HPDE6-E6E7 (cell line): ENCODE data around the gene COL2A1.

Source experiments
- DNase-seq: peaks from one replicate; pipeline ENCODE4 v3.0.0; 2011; ENCODE audit warnings: missing footprints; ENCODE audit errors: extremely low spot score

The COL2A1 gene

DNA sequence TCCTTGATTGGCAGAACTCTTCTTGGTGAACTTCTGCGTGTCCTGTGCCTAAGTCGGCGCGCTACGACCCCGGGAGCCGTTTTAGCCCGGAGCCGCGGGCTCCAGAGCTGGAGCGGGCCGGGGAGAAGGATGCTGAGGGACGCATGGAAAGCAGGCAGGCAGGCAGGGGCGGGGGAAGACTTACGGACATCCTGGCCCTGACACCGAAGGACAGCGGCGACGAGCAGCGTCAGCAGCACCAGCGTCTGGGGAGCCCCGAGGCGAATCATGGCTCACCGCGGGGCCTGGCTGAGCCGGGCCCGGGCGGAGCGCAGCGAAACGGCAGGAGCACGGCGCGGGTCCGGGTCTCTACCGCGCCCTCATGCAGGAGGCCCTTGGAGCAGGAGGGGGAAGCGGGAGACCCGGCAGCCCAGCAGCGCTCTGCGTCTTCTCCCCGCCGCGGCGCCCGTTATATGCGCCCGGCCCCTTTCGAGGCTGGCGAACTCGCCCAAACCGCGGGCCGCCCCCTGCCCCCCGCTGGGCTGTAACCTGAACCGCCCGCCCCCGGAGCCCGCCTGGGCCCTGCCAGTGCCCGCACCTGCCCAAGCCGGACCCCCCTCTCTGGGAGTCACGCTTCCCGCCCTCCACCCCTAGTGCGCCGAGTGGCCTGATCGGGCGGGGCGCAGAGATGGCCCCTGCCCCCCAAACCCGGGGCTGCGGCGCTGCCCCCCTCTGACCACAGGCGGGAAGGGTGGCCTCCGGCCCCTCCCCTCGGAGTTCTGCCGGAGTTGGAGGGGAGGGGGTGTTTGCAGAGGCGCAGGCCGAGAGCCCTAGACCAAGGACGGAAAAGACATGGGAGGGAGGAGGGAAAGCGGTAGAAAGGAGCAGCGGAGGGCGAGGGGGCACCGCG lies at the start of gene COL2A1:
Gene COL2A1, minus strand, starts transcription at position 424 of the 889 bp plus-strand sequence. Its CDS starts 155 bp downstream, at position 269.
- no peak for DNase-seq

DNA sequence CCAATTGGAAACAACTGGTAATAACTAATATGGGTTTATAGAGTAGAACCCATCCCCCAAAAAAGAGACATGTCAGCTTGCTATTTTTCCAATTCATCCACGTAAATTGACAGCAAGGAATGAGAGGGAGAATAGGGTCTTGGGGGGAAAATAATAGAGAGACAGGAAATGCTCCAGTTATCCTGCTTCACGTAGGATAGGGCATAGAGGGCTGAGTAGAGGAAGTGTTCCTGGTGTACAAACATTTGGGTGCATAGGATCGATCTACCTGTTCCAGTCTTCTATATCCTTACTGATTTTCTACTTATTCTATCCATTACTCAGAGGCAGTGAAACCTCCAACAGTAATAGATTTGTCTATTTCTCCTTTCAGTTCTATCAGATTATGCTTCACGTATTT lies 49.6 kb upstream of the COL2A1 start:
- no peak for DNase-seq

DNA sequence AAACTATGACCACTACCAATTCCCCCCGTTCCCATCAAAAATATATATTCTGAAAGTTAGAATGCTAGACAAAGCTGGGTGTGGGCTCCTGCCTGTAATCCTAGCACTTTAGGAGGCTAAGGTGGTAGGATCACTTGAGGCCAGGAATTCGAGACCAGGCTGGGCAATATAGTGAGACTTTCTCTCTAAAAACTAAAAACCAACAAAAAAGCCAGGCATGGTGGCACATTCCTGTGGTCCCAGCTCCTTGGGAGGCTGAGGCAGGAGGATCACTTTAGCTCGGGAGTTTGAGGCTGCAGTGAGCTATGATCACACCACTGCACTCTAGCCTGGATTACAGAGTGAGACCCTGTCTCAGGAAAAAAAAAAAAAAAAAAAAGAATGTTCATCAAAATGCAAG lies 48.8 kb upstream of the COL2A1 start:
- no peak for DNase-seq

DNA sequence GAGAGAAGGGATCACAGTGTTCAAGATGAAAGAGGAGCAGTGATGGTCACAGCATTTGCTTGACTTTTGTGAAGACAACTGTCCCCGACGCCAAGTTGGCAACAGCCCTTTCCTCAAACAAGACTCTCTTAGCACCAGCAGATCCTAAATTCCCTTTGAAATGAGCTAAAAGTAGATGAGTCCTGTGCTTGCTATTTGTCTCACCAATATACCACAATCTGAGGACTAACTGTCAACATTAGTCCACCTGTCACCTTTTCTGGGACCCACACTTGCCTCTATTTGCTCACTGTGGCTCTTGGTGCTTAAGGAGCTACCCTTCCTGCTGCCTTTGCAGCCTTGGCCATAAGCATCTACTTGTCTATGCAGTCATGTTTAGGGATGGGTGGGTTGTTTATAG lies 47.4 kb upstream of the COL2A1 start:
- DNase-seq = no peak

DNA sequence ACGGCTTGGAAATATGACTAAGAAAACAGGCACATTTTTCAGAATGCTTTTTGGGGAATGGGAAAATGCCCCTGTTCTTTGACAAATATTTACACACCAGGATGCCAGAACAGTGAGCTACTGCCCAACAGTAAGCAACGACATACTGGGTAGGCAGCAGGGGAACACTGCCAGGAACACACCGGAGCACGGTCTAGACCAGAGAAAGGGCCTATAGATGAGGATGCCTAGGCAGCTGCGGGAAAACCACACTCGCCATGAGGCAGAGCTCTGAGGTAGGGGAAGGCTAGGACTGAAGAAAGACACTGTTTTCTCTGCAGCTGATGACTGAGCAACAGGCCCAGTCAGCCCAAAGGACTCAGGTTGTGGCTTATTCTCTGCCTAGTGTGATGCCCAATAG lies 45.9 kb upstream of the COL2A1 start:
- DNase-seq = no peak

DNA sequence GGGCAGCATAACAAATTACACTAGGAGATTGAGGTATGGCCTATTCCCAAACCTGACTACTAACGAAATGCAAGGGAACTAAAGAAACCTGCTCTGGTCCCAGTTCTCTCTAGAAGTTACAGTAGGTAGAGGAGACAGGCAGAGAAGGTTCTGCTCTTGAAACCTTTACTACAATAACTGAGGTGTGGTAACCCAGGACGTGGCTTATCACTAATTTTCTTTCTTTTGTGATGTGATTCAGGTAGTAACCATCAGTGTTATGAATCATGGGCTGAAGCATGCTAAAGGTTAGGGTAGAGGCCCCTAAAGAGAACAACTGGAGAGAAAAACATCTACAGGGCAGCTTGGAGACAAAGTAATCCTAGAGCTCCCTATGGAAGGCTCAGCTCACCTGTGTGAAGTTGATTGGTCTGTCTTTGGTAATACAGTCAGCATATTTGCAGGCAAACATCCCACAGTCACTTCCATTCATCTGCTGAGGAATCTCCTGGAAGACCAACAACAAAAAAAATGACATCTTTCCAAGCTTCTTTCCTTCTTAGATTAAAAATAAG lies 41.8 kb upstream of the COL2A1 start:
- no peak for DNase-seq

DNA sequence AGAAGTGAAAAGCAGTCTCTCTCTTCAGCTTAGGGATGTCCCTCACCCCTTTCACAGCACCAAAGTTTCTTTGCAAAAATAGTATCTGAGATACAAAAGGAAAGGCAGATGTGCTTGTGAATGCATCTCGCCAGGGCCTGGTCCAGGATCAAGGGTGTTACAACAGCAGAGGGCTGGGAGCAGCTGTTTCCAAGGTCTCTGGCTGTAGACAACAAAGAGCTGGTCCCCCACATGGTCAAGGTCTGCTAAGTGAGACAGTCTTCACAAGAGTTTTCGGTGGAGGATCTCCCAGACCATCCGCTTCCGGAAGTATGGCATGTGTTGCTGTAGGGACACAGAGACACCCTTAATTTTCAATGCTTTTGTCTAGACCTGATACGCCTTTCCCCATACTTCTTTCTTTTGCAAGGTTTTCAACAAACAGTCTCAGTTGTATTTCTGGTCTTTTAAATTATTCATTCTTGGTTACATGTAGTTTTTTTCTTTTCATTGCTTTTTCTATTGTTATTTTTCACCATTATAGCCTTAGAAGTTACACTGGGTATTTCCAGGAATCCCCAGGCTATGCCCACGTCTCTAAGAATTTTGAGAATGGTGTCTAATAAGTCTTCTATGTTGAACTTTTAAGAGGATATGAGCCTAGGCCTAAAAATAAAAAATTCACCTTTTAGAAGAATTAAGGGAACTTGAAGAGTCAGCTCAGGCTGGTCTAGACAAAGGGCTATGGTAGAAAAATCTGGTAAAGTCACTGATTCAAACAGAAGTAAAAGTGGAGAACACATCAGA lies 41.0 kb upstream of the COL2A1 start:
- no peak for DNase-seq

DNA sequence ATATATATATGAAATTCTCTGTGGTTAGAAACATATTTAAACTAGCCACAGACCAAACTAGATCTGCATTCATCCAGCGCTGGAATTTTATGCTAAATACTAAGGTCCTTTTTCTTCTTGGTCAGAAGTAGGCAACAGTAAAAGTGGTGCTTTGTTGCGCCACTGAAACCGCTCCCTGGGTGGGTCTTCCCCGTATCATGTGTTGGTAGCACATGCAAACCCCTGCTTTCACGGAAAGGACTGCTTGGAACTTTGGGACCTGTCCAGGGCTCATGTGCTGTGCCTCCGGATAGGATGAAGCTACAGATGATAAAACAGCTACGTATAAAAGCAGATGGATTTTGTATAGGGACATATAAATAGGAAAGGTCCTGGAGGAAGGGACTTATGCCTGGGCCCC lies 40.1 kb upstream of the COL2A1 start:
- DNase-seq = no peak

DNA sequence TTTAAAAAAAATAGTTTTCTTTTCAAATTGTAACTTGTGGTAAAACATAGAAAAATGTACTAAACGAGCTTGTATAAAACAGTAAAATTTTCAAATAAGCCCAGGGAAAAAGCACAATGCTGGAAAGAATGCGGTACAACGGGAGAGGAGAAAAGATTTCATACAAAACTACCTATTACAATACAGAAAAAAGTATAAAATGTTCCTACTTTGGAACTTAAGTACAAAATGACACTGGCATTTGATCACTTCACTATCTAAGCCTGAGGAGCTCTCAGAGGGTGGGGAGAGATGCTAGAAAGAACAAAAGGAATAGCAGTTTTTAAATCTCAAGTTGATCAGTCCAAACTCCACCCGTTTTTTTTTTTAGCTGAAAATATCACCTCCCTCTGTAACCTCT lies 39.5 kb upstream of the COL2A1 start:
- no peak for DNase-seq

DNA sequence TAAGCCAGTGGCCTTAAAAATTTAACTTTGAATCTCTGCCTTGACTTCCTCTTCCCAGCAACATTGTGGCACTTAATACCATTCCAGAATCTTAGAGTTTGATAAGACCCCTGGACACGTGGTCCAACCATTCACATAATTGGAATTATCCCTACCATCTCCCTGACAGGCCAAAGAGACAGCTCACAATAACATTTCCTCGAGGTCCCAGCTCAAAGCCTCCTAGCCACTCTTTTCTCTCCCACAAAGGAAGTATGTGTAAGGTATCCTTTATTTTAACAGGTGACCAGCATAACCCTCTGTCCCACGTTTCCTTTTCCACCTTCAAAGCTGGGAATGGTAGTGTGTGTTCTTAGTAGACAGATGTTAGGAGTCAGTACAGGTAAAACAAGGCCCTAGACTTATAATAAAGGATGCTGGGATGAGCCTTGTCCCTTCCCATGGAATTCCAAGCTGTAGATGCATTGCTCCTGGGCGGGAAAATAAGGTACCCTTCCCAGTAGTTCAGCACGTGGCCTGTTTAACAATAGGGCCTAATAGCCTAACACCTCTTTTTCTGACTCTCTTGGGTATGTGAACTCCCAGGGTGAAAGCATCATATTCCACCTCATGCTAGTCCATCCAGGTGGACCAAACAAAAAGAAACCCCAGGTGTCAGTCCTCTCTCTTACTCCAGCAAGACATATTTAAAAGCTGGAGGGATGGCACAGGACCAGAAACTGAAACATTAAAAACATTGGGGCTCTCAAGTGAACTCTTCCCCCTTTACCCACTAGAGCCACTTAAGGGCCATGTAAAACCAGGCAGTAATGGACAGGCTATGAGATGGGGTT lies 37.5 kb upstream of the COL2A1 start:
- DNase-seq = no peak

DNA sequence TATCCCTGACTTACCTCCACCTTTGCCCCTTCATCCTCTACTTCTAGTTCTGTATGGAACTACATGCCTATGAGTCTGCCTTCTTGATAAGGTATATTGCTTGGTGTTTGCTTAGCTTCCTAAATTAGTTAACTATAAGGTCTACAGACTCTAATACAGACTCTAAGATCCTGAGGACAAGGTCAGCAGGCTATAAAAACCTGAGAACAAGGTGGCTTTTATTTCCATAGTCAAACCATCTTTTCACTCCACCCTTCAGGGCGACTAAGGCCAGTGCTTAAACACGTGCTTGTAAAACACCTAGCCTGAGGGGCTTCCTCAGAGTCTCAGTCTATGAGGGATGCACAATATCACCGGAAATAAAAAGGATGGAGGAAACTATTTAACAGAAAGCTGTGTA lies 36.1 kb upstream of the COL2A1 start:
- no peak for DNase-seq

DNA sequence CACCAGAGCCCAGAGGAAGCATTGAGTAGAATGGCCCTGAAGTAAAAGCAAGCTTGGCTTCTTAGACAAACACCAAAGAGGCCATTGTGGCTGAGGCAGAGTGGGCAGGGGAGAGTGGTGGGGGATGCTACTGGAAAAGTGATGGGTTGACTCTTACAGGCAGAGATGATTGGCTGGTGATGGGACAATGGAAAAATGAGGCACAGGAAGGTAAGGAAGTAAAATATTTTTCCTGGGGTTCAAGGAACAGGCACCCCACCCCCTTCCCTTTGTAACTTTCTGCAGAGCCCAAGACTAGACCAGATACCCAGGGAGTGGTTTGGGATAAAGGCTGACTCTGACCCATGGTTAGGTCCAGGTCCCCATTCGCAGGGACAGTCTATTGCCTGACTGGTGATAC lies 34.9 kb upstream of the COL2A1 start:
- DNase-seq = no peak

DNA sequence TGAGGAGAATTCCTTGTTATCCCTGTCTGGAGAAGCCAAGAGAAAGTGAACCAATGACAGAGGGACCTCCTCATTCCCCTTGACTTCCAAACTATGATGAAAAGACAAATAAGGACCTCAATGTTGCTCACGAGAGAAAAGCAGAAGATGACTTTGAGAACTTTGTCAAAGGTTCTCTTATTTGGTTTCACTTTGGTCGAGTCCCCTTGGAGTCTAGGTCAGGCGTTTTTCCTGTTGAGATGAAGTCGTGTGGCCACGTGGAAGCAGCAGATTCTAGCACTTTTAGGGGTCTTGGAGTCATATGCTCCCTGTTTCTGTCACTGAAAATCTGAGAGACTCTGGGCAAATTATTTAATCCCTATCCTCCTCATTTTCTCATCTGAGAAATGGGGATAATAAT lies 33.8 kb upstream of the COL2A1 start:
- DNase-seq = no peak

DNA sequence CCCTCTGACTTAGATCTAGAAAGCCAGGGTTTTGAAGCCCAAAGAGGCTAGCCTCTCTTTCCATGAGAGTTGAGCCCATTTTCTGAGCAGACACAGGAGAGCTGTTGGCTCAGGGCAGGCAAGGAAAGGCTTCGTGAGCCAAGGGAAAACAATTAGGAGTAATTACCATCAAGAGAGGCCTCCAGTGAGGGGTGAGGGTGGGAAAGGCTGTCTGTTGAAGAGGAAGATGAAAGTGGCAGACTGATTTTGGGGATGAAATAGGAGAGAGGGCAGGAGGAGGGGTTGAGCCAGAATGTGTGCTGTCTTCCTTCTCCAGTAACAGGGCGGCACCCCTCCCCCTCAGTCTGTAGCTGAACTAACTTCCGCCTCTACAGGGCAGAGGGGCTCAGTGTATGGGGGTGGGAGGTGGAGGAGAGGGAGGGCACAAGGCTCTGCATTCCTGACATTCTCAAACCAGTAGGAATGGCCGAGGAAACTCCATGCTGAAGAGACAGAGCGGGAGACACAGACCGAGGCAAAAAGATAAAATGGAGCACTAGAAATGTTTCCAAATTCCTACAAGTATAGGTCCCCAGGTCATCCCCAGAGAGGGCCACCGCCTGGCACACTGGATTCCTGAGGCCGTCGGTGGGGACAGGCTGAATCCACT lies 33.1 kb upstream of the COL2A1 start:
- no peak for DNase-seq

DNA sequence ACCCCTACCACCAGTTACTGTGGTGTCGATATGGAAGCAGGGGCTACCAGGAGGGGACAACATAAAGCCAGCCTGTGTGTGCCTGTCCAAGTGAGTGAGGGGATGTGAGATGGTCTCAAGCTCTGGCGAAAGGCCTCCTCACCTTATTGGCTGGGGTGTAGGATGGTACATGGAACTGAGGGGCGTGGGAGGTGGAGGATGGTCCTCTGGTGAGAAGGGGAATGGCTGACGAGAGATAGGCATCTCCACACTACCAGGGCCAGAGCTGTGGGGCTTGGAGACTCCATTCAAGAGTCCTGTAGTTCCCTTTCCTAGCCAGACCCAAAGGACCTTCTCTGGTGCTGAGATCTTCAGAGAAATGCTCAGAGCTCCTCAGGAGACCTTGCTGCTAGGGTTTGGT lies 32.5 kb upstream of the COL2A1 start:
- no peak for DNase-seq

DNA sequence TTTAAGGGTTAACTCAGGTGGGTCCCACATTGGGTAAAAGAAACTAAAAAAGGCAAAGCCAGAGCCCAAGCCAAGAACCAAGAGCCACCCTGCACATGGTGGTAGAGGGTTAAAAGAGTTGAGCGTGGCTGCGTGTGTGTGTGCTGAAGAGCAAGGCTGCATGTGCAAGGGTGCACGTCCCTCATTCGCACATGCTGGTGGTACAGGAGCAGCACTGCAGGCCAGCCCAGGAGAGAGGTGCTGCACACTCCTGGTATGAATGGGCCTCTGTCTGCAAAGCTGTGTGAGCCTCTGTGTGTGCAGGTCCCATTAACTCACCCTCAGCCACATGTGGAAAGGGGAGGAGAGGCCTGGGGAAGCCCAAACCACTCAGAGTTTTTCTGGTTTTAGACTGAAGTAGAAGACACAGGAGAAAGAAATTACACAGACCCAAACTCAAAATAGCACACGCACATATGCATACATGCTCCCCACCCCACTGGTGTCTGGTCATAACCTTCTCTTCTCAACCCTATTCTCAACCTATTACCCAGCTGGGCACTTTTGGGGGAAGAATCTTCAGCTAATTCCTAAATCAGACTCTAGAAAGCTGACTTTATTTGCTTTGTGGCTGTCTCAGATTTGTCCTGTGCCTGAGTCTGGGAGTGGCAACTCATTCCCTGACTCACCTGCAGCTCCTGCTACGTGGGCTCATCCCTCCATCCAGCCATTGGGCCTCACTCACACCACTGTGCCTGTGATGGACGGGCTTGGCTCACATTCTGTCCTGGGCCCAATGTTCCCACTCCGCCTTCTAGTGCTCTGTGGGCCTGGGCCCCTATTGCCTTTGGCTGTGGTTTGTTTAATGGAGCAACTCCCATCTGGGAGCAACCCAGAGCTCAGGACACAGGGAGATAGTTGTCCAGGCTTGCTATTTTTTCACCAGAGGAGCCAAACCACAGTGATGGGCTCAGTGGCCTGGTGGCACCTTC lies 30.8 kb upstream of the COL2A1 start:
- no peak for DNase-seq

DNA sequence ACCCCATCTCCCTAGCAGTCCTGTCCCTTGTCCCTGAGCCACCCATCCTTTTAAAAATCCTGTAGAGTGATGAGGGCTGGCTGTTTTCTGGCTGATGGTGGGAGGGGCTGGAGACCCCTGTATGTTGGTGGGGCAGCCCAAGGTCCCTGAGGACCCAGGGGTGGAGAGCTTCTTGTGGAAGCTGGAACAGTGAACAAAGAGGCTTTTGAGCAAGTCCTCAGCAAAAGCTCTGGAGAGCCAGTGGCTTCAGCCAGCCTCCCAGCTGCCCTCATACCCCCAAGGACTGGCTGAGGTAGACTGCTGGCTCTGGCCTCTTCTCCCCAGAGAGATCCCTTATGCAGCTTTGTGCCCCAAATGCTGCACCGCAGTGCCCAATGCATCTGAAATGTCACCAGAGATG lies 29.2 kb upstream of the COL2A1 start:
- DNase-seq = no peak

DNA sequence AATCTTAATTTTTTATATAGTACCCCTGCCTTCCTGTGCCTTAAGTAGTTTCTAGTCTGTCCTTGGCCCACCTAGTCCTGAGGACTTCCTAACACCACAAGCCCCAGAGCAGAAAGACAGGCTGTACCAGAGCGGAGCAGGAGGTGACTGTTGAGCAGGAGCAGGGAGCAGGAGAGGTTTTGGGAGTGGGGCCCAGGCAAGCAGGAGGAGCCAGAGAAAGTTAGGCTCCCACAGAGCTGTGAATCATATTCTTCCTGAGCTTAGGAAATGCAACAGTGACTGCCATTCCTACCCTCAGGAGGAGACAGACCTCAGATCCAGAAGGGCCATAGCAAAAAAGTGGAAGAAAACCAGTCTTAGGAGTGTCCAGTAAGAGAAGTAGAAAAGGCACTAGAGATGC lies 28.3 kb upstream of the COL2A1 start:
- DNase-seq = no peak

DNA sequence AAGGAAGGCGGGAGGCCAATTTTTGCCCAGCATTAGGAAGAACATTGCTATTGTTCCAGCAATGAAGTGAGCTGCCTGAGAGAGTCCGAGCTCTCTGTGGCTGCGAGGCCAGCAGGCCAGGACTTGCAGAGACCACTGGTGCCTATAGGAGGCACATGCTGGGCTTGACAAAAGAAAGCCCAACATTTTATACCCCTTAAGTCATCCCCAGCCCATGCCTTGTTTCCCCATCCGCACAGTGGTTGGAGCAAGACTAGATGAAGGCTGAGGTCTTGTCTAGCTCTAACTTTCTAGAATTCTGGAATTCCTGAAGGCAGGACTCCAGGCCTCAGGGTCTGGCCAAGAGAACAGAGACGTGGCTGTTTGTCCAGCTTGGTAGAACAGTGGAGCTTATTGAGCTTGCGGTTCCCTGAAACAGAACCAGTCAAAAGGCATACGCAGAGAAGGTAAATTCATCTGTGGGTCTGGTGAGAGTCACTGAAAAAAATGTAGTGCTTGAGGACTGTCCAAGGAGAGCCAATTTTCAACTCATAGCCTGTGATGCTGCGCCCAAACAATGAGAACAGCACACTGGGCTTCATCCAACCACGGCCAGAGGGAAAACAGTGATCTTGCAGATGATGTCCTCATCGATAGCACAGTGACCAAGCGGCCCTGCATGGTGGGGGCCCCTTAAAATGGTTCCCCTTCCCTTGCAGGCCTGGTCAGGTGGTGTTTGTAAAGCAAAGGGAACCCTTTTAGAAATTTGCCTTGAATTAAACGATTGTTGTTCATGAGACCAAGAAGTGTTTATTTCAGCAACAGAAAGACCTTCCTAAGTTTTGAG lies 27.1 kb upstream of the COL2A1 start:
- DNase-seq = no peak
